ENCODE results near the gene TFIP11.

TFIP11 gene

DNA sequence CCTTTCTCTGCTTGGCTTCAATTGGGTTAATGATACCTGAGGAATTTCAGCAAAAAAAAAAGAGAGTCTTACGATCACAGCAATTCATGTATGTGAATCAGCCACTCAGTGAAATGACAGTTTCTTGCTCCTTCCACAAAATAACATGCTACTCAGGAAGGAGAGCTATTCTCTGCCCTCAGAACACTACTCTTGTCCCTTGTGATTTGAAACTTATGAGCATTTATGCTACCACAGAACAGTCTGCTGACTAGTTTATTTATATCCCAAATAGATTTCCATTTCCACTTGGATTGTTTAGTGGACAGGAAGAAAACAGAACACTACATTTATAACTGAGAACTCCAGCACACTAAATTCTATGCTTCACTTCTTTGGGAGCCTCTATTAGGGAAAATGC, 8.5 kb downstream of the TFIP11 start:
- no peak for TF ChIP-seq CTCF (IDR thresholded peaks at IDR 0.05; ENCODE audit: low read depth, low read length)
- peaks cover 85% of the 10 kb centered on the region for H3K36me3 ChIP-seq

GRCh38 chr22:26502688-26503561, 9.3 kb downstream of the TFIP11 start:
- H3K4me3 ChIP-seq (ENCODE audit: low read depth, low read length) = no peak overlapping the region
- H3K27me3 ChIP-seq = no peaks in the 10 kb centered on the region
- DNase-seq = peak; percentile 54
- TF ChIP-seq CTCF (IDR thresholded peaks at IDR 0.05; ENCODE audit: low read depth, low read length) = peak; percentile 78
- peaks cover 83% of the 10 kb centered on the region for H3K36me3 ChIP-seq
- H3K4me1 ChIP-seq = no peaks in the 10 kb centered on the region
- H3K9me3 ChIP-seq = no peaks in the 10 kb centered on the region

More for the DNA sequence above, 8.5 kb downstream of the TFIP11 start:
- DNase-seq = no peak
- no peaks in the 10 kb centered on the region for H3K4me1 ChIP-seq
- no peaks in the 10 kb centered on the region for H3K27me3 ChIP-seq
- no peaks in the 10 kb centered on the region for H3K9me3 ChIP-seq
- no peak overlapping the region for H3K4me3 ChIP-seq (ENCODE audit: low read depth, low read length)

GRCh38 chr22:26501996-26502395, 10.3 kb downstream of the TFIP11 start:
- no peak overlapping the region for H3K4me3 ChIP-seq (ENCODE audit: low read depth, low read length)
- TF ChIP-seq CTCF (IDR thresholded peaks at IDR 0.05; ENCODE audit: low read depth, low read length) = no peak
- no peaks in the 10 kb centered on the region for H3K27me3 ChIP-seq
- DNase-seq = no peak
- no peaks in the 10 kb centered on the region for H3K9me3 ChIP-seq
- no peaks in the 10 kb centered on the region for H3K4me1 ChIP-seq
- H3K36me3 ChIP-seq = peaks cover 86% of the 10 kb centered on the region

GRCh38 chr22:26499188-26499703, 13.0 kb downstream of the TFIP11 start:
- Histone ChIP-seq H3K36me3 (peaks cover 84% of the 10 kb centered on the region), H3K4me1 (no peaks in the 10 kb centered on the region)
- no peak for DNase-seq

DNA sequence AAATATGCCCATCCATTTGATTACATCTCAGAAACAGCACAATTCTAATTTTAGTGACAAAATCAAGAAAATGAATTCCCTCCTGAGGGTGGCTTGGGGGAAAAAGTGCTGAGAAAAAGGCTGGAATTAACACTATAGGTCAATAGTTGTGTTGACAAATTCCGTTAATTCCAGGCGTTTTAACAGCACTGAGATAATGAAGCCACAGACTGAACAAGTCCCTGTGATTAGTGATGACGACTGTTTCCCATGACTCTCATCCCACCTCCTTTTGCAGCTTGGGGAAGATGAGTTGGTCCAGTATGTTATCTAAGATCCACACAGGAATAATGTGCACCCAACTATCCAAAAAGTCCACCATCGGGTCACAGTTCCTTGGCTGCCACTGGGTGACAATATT, 15.8 kb downstream of the TFIP11 start:
- no peaks in the 10 kb centered on the region for H3K9me3 ChIP-seq
- H3K4me1 ChIP-seq = no peaks in the 10 kb centered on the region
- no peak for DNase-seq
- no peaks in the 10 kb centered on the region for H3K27me3 ChIP-seq
- no peak for TF ChIP-seq CTCF (IDR thresholded peaks at IDR 0.05; ENCODE audit: low read depth, low read length)
- H3K36me3 ChIP-seq = peaks cover 86% of the 10 kb centered on the region
- no peak overlapping the region for H3K4me3 ChIP-seq (ENCODE audit: low read depth, low read length)

More at GRCh38 chr22:26499188-26499703, 13.0 kb downstream of the TFIP11 start:
- H3K9me3 ChIP-seq = no peaks in the 10 kb centered on the region
- no peak for TF ChIP-seq CTCF (IDR thresholded peaks at IDR 0.05; ENCODE audit: low read depth, low read length)
- H3K4me3 ChIP-seq (ENCODE audit: low read depth, low read length) = no peak overlapping the region
- no peaks in the 10 kb centered on the region for H3K27me3 ChIP-seq

DNA sequence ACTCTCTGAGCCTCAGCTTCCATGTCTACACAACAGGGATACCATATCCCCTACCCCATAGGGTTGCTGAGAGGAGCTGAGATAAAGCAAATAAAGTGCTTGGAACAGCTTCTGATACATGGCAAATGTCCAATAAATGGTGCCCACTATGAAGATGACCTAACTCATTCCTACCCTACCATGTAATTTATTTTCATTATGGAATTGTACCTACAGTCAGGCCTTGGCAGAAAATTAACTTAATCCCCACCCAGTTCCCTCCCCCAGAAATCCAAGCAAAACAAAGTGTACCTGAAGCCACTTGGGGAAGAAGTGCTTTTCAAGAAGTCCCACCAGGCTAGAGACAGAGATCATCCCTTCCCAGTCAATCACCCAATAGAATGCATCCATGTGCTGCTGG, 17.8 kb downstream of the TFIP11 start:
- DNase-seq = no peak
- no peaks in the 10 kb centered on the region for H3K27me3 ChIP-seq
- H3K9me3 ChIP-seq = no peaks in the 10 kb centered on the region
- no peaks in the 10 kb centered on the region for H3K4me1 ChIP-seq
- H3K4me3 ChIP-seq (ENCODE audit: low read depth, low read length) = no peak overlapping the region
- no peak for TF ChIP-seq CTCF (IDR thresholded peaks at IDR 0.05; ENCODE audit: low read depth, low read length)
- peaks cover 85% of the 10 kb centered on the region for H3K36me3 ChIP-seq

All from BE2C (cell line).